ENCODE data around the gene FBXO31.

DNA sequence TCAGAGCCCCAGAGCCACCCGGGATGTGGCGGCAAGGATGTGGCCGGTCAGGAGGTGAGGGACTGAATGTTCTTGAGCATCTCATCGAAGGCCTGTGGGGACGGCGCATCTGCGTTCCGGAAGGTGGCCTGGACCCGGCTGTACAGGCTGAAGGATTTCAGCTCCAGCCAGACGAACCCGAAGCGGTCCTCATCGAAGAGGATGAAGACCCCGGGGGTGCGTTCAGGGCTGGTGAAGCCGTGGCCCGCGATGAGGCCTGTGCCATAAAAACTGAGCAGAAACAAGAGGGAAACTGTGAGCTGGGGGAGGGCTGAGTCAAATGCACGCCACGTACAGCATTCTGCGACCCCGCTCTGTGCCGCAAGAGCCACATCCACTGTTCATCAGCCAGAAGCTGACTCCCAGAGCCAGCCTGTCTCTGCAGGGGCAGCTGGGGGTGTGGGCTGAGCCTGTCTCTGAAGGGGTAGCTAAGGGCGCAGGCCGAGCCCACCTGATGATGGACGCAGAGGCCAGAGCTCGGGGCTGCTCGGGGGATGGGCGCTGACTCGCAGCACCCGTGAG is 52.3 kb downstream of the FBXO31 start:
- TF ChIP-seq, protein P1, sequence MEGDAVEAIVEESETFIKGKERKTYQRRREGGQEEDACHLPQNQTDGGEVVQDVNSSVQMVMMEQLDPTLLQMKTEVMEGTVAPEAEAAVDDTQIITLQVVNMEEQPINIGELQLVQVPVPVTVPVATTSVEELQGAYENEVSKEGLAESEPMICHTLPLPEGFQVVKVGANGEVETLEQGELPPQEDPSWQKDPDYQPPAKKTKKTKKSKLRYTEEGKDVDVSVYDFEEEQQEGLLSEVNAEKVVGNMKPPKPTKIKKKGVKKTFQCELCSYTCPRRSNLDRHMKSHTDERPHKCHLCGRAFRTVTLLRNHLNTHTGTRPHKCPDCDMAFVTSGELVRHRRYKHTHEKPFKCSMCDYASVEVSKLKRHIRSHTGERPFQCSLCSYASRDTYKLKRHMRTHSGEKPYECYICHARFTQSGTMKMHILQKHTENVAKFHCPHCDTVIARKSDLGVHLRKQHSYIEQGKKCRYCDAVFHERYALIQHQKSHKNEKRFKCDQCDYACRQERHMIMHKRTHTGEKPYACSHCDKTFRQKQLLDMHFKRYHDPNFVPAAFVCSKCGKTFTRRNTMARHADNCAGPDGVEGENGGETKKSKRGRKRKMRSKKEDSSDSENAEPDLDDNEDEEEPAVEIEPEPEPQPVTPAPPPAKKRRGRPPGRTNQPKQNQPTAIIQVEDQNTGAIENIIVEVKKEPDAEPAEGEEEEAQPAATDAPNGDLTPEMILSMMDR (IDR thresholded peaks at IDR 0.05) = no peak
- TF ChIP-seq EP300 (IDR thresholded peaks at IDR 0.05) = no peak

Data from ovary (tissue), 3 donors.